Cerebellar nuclear complex (tissue), 1 donor: ENCODE data around the gene KCNMA1.

Experiments used
- DNase-seq, 2 experiments: peaks; one replicate each; lab custom pipeline; 2025; lab: John Stamatoyannopoulos, UW

The KCNMA1 gene

DNA sequence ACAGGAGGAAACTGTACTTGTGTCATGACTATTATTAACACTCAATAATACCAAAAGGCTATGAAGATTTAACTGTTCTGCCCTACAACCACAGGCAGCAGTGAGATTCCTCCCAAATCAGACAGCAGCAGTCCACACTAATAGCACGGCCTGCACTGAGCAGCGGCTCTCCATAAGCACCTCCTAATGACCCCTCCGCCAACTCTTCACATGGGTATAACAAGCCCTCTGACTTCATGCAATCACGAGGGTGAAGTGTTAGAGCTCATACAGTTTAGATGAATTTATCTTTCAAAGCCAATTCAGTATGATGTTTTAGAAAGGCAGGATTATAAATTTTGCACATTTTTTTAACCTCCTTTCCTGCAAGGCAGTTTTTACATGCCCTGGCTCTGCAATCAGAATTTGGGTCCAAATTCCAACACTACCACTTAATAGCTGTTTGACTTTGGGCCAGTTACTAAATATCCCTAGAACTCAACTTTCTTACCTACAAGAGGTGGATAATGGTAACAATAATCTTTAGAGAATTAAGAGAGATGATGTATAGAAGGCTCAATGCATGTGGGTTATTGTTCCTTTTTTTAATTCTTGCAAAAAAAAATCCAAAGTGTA lies 617.1 kb downstream of the KCNMA1 start:
- no peak for DNase-seq

DNA sequence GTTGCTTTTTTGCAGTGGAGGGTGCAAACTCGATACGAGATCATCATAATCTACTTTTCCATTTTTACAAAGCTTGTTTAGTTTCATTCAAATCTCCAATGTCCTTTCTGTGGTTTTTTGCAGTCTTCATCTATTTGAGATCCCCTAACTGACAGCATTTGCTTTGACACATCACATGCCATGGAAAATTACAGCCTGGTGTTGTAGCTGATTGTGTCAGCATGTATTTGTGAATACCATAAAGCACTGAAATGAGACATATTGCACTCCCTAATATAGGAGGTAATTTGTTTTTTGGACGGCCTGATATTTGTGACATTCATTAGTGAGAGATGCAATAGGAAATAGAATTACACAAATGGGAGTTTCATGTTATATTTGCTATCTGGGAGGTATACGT lies 620.8 kb downstream of the KCNMA1 start:
- DNase-seq: no peak

DNA sequence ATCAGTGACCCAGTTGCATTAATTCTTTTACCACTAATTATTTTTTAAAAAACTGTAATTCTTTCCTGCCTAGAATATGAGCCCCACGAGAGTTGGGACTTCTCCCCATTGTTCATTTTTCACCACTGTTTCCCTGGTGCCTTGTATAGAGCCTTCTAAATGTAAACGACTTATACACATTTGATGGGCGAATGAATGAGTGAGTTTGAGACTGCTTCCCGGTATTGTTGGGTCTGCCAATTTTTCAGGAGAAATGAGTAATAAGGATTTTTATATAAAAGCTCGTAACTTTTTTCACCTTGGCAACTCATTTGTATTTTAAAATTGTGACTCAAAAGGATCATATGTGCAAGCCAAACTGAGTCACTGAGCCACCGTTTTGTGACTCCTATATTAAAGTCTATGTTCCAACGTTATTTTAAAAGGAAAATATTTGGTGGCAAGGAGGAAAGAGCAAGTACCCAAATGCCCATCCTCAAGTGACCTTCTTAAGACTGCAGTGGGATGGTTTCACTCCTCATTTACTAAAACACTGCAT lies 621.3 kb downstream of the KCNMA1 start:
- no peak for DNase-seq

DNA sequence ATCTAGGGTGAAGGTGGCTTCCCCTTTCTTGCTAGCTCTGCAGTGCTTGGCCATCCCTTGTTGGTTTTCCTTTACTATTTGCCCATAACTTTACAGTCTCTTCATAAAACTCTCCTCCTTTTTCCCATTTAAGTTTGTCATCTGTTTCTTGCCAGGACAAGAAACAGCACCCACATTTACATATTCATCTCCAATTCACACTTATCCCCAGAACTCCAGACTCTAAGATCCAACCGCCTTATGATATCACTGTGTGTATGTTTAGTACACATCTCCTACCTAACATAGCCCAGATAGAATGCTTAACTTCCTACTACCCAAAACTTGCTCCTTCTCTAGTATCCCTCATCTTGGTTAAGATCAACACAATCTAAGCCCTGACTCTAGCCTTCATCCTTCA lies 622.2 kb downstream of the KCNMA1 start:
- no peak for DNase-seq

DNA sequence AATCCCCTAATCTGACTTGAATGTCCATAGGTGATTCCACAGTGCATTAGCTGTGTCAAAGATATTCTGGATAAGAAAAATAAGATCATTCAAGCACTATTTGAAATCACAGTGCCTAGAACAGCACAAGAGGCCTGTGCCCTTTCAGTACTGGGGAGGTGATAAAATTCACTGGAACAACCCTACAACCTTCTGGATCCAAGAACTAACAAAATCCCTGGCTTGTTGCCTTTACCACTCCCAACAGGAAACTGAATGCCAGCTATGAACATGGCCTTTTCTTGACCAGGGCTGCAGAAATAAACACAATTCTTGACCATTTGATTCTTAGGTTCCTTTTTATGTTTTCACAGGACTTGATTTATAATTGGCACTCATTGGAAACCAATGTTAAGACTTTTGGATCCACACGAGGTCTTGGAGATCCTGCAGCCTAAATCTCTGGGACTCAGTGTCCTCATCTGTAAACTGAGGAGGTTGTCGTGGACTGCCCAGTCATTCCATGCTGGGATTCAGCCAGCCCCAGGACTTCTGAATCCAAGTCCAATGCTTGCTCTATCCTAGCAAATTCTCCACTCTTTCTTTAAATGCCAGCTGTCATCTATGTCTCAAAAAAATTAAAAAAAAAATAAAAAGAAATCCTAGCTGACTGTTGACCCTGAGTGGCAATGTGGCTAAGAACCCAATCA lies 624.7 kb downstream of the KCNMA1 start:
- no peak for DNase-seq

DNA sequence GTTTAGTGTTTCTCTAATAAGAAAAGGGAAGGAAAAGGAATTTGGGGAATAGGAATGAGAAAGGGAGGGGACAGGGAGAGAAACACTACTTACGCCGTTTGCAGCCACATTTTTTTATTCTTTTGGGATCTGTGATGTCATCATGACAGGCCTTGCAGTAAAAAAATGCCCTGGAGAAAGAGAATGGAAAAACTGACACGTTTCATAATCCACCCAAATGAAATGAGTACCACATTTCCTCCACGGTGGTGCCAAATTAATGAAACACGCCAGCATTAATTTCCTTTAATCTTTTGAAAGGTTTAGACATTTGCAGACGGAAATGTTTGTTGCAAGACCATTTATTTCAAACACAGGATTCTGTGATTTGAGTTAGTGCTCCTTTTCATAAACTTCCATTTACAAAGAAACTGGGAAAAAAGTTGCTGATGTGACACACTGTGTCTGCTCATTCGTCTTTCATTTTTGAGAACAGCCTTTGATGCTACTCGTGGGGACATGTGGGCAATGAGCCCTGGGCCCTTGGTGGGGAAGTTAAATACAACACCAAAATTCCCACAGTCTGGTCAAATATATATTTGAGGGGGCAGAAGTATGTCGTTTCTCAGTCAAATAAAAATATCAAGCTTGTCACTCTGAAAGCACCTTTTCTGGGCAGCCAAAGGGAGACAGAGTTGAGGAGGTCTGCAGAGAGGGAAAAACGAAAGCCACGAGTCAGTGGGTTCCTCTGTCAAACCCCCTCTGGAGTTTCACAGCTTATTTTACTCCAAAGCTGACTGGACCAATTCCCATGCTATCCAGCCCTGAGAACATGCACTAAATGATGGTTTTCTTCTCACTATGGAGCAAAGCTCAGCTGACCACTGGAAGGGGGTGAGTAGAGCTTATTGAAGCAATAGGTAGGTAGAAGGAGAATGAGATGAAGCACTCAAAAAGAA lies 625.5 kb downstream of the KCNMA1 start:
- DNase-seq: no peak

DNA sequence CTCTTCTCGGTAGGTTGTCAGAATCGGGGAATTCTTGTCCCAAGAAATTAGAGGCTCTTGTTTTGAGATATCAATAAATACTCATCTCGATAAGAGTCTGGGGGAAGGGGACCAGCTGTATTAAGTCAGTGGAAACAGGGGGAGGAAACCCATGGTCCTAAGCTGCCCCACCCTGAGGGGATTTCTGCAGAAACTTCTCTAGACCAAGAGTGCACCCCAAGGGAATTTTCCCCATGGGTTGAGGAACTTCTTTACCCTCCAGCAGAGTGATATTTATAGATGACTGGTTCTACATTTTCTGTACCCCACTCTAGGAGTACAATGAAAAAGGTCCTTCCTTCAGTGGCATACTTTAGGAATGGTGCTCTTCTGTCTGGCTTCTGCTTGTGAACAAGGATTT lies 627.2 kb downstream of the KCNMA1 start:
- no peak for DNase-seq

DNA sequence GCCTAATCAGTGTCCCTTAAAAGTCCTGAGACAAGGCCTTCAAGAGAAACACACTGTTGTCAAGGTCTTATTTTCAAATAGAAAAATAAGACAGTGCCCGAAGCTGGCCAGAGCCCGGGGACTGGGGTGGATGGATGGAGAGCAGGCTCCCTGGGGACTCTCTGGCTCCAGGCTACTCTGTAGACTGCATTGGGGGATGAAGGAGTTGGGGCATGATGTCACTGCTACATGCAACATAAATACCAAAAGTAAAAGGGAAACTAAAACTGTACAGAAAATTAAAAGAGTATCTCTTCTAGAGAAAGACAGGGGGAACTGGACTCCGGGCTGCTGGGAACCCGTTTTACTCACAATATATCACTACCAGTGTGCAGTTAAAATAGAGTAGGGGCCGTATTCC lies 629.8 kb downstream of the KCNMA1 start:
- DNase-seq: no peak

DNA sequence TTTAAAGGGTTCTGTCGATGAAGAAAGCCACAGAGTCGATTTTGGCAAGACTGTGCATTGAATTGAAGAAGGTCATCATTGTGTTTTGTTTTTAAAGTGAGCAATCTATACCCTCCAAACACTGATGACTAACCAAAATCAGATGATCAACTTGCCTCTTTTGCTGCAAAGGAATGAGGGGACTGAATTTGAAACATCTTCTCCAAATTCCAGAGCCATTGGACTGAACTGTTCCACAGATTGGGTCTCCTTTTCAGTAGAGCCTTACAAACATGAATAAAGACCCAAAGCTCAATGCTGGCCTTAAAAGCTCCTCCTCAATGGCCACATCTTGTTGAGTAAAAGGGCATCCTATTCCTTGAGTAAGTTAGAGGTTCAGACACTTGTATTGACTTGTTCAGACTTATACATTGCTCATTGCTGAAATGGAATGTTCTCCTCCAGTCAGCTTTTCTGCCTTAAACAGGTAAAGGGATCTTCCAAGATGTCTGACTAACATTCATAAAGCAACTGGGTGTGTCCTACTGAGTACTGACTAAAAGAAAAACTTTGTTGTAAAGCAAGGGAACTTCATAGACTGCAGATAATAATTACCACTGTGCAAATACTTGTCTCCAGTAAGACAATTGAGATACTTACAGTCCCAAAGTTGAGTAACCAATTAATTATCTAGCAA lies 630.6 kb downstream of the KCNMA1 start:
- DNase-seq: no peak

DNA sequence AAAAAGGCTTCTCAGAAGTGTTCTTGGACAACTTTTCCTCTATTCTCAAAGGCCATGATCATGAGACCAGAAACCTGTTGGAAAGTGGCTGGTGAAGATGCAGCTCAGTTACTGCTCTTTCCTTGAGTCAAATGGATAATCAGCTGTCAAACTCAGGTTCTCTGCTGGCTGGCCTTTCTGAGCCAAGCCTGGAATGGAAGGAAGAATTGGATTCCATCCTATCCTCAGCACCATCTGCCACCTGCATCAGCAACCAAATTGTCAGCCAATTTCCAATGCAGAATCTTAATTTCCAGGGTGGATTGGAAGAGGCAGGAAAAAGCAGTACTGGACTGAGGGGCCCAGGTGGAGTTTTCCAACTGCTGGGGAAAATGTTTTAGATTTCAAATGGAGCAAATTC lies 631.7 kb downstream of the KCNMA1 start:
- no peak for DNase-seq

DNA sequence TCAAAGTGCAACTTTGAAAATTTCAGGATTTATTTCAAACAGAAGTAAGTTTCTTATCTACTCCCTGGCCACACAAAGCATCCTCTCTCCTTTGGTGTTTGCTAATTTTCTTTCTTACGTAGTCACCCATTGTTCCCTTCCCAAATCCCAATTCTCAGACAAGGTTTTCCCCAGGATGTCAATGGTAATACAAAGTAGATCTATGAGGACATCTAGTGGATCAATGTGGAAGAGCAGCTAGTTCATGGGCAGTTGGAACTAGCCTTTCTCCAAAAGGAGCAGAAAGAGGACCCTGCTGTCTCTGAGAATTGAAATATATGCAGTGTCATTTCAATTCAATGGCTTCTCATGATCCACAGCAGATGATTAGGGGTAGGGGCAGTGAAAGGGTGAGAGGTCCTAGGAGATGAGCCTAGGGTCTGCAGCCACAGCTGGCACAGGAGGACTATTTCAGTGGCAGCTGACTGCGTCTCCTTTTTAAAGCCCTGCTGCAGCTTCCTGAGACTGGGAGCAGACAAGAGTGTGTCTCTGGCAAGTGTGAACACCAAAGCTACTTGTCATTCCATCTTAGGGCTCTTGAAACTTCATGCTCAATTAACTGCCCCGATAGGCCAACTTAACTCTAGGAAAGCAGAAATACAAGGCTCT lies 632.6 kb downstream of the KCNMA1 start:
- peak in 1 of 2 experiments; percentile 13 for DNase-seq

DNA sequence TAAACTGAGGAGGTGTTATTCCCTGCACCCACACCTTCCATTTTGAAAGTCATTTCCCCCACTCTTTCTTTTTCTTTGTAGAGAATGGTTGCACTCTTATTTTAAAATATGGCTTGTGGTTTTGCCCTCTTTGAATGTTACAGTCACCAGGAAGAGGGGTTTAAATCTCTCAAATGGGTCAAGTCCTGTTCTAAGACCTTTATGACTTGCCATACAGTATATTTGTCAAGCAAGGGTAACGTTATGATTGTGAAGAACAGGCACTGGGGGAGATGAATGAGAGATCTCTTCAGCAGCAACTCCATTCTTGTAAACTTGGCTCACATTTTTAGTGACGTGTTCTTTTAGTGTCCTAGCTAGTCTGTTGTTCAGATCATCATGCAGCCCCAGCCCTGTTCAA lies 634.7 kb downstream of the KCNMA1 start:
- no peak for DNase-seq

DNA sequence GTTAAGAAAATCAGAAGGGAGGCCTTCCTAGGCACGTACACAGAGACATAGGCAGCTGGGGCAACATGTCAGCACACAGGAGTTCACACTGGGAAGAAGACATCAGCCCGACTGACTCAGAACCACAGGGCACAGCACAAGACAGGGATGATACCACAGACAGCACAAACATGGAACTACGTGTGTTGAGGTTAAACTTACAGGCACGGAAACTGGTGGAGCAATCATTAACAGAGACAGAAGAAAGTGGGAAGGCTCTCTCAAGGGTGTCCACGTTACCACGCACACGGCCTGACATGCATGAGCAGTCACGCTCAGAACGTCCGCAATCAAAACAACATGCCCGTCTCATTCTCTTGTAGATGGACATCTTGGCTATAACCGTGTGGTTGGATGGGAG lies 636.4 kb downstream of the KCNMA1 start:
- no peak for DNase-seq

DNA sequence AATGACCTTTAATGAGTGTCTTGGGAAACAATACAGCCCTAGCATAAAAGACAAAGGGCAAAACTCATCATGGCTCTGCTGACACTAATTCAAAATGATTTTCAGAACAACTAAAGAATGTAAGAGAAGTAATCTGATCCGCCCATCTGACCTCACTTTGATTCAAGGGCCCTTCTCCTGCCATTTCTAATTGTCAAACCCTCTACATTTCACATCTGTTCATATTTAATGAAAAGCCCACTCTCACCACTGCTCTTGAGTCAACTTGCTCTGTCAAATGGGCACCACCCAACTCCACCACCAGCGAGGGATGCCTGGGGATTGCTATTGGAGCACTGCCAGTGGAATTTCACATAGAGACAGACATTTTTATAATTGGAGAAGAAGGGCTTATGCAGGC lies 639.2 kb downstream of the KCNMA1 start:
- no peak for DNase-seq

DNA sequence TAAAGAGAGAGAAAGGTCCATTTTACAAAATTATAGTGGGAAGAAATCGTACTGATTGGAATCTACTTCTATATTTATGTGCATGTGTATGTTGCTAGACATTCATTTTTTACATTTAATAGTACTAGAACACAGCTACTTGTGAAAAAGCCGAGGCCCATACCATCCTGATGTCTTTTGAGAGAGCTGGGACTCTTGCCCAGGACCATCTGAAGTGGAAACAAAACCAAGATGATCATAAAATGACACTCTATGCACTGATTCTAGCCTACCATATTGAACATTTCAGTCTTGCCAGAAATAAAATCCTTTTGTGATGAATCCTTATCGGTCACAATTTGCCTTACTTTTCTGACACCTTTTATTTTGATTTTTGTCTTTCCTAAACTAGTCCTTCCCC lies 640.0 kb downstream of the KCNMA1 start:
- no peak for DNase-seq

DNA sequence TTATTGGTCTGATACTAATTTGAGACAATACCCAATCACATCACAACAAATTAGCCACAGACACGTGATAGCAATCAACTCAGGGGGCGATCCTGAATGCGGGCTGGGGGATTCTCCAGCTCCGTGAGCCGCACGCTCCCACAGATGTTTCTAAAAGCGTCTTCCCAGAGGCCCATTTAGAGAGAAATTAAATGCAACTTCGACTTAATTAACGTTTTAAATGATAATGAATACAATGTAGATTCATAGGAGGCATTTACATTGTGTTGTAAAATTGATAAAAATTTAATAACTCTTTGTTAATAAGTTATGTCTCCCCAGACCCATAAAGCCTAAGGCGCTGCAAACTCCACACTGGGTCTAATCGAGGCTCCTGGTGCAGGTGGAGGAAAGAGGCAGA lies 642.6 kb downstream of the KCNMA1 start:
- DNase-seq: no peak

DNA sequence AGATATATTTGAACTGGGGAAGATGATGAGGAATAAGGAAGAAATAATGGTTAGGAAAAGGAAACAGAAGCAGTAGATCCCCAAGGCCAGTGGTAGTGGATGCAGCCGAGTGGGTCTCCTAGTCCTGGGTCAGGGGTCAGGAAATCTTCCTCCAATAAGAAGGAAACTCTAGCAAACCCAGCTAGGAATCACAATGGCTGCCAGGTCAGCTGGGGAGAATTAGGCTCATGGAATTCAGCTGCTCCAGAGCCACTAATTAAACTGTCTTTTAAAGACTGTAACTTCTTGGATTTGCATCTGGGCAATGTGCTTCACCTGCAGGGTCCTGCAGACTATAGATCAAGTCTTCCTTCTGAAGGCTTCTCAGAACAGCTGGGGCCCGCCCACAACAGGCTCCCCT lies 644.4 kb downstream of the KCNMA1 start:
- DNase-seq: no peak

DNA sequence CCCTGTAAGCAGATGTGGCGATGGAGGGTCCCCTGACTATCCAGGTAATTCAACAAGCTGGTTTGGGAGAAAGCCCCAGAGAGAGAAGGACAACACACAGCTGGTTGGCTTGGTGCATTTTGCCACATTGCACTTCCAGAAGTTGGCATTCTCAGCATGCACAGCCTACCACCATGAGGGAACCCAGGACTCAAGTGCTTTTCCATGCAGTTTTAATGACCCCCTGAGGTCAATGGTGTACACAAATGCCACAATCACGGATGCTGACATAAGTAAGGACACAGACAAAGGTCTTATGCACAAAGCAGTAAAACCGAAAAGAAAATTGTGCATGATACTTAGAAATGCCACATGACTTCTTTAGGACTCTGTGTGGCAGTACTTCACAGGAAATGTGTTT lies 645.1 kb downstream of the KCNMA1 start:
- no peak for DNase-seq

DNA sequence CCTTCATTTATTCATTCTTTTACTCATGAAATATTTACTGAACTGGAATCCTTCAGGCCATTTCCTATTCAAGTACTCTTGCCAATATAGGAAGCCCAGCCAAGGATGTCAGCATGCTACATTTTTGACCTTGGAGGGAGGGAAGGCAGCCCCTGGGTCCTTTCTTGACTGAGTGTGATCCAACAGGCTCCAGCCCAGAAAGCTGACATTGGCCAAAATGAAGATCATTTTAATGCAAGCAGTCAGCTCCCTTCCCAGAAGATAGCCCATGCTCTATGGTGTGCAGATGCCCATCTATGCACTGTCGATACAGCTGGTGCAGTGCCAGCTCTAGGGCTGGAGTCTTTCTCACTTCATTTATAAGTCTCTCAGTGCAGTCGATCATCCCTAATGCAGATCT lies 646.0 kb downstream of the KCNMA1 start:
- DNase-seq: no peak

DNA sequence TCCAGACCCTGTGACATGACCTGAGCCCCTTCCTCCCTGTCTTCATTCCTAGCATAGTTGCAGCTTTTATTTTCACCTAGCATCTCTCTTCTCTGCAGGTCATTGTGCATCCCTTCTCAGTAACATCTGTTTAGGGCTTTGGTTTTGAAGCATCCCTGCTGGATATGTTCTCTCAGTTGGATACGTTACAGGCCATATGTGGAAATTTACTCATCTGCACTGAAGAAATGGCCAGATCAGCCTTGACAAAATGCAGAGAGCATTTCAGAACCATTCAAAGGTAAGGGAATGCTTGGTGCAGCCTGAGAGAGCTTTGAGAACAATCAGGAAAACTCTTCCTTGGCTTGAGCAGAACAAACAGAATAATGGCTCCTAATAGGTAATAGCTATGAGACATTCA lies 647.0 kb downstream of the KCNMA1 start:
- no peak for DNase-seq

DNA sequence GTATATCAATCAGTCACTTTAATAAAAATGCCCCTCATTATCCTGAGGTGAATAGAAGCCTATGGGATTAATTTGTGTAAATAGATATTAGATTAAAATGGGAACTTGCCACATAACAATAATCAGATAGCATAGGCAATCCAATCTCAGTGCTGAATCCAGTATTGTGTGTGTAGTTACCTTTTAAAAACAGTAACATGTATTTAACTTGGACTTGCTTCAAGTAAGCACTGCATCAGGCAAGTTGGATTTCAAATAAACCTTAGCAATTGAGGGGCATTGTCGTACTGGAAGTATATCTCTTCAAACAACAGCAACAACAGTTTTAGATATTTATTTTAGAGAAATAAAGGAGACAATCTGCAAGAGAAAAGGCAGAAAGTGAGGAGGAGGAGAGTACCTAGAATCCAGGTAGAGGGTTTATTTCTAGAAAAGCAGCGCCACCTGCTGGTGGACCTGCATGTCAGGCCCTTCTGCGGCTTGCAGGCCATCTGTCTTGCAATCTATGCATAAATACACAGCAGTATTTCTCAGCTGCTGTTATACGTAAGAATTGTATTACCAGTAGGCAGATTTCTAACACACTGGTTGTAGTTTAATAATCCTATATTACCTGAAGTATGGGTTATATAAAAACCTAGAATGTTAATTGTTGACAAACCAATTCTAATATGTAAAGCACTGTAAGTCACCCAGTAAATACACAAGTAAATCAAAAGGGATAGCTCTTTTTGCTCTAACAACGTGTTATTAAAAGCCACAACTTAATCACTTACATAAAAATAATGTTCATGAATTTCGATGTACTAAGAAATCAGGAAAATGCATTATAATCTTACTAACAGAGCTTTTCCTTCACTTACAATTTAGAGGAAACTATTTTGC lies 652.8 kb downstream of the KCNMA1 start:
- DNase-seq: peak in 1 of 2 experiments; percentile 12
